Amygdala (tissue), 56 donors: ENCODE results near the gene CLIC5.
"Not testable (repeated sequence)": the region's sequence is repeated elsewhere in the genome, so short reads cannot be mapped to it uniquely, and the experiment has no call there.

ENCODE experiments used
- DNase-seq, 56 donors: peaks; one replicate each; lab custom pipeline; 2025; lab: John Stamatoyannopoulos, UW

CLIC5 gene

GRCh38 chr6:45929421-45930361 is 86.0 kb downstream of the CLIC5 start:
- no peak for DNase-seq

- DNase-seq = no peak
Measured at GRCh38 chr6:45928721-45929305, 86.8 kb downstream of the CLIC5 start.

GRCh38 chr6:45927421-45928320 is 88.0 kb downstream of the CLIC5 start:
- DNase-seq = no peak

- DNase-seq = not testable (repeated sequence)
Measured at GRCh38 chr6:45926423-45926822, 89.2 kb downstream of the CLIC5 start.

DNA sequence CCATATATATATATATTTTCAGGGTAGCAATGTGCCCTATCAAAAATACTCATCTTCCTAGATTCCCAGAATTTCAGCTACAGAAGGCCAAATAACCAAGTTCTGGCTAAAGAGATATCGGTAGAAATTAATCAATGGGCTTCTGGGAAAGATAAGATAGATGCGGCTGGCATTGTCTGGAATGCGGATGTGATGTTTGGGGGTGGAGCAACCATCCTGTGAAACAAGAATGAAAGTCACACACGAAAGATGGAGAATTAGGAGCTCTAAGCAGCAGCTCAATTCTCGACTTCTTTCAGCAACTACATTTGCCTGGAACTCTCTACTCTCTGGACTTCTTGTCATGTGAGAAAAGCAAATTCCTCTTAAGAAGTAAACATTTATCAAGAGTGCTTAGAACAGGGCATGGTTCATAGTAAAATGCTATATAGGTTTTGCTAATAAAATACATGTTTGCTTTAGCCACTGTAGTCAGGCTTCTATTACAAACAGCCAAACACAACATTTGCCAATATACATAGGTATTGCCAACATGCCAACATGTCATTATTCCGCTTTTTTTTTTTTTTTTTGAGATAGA is 90.8 kb downstream of the CLIC5 start:
- no peak for DNase-seq

DNA sequence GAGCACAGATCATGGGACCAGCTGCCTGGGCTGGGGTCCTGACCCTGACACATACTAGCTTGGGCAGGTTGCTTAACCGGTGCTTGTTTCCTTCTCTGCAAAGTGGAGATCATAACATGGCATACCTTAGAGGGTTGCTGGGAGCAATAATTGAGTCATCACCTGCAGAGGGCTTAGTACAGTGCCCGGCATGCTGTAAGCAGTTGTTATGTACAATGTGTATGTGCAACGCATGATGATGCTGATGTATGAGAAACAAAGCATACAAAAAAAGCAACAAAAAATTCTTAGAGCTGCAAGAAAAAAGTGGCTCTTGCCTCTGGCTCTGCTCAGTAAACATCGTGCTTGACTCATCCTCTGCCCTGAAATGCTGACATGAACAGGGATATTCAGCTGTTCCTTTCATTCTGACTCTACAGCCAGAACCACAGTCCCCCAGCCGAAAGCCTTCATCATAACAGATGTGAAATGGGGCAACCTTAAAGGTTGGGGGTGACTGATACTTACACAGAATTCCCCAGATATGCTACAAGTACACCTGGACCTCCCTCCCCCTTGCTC is 91.7 kb downstream of the CLIC5 start:
- DNase-seq = no peak

GRCh38 chr6:45922728-45923351 is 92.8 kb downstream of the CLIC5 start:
- peak in 50 of 56 donors; percentile 0 to 82 (median 36) for DNase-seq

GRCh38 chr6:45921691-45922281 is 93.9 kb downstream of the CLIC5 start:
- DNase-seq = peak in 1 of 56 donors; percentile 7

DNA sequence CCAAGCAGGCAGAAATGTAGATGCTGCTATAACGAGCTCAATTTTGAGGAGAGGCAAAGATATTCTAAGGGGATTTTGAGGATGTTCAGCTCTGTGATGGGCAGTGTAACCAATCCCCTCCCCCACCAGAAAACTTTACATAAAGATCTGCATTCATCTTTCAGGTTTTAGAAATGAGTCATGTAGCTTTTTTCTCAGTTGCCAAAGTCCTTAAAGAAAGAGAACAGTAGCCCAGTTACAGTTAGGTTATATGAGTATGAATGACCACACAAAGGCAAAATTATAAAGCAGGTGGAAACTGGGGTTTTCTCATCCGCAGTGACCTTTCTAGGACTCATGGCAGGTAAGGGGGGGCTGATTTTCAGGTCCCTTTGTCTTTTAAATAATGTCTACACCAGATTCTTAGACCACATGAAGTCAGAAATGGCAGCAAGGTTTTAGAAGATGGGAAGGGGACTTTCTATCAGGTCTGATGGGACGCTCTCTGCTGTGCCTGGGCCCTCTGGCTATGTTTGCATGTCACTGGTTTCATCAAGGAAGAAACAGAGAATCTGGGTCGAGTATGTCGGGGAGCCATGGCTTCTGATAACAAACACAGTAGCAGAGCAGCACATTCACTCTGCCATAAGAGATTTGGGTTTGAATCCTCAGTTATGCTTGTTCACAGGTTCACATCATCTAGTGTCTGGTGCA is 94.7 kb downstream of the CLIC5 start:
- no peak for DNase-seq

- DNase-seq = no peak
Measured at GRCh38 chr6:45917439-45917838, 98.2 kb downstream of the CLIC5 start.

DNA sequence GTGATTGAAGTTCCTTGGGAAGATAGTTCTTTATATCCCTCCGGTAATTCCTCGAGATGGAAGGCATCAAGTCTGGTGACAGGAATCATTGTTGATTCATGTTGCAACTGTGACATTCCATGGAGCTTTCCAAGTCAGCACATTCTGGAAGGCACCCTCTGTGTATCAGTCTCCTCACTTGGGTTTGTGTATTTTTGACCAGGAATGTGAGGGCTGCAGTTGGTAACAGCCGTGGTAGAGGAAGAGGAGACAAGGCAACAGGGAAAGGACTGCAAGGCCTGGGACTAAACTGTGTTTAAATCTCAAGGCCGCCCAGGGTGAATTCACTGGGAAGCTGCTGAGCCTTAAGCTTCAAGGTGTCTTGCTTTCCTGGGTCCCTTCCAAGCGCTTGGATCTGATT is 99.0 kb downstream of the CLIC5 start:
- DNase-seq = no peak

GRCh38 chr6:45915780-45916468 is 99.7 kb downstream of the CLIC5 start:
- DNase-seq = no peak

GRCh38 chr6:45911691-45912090 is 104.0 kb downstream of the CLIC5 start:
- DNase-seq = no peak

DNA sequence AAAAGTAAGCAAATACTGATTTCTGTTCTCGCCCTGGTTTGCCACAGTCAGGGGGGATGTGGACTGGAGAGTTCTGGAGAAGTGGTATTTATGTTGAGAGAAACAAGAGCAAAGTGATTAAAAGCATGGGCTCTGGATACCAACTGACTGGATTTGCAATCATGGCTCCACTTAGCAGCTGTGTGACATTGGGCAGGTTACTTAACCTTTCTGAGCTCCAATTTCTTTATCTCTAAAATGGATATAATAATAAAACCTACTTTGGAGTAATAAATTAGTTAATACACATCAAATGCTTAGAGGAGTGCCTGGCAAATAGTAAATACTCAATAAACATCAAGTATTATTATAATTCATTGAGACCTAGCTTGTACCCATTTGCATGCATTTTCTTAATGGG is 111.7 kb downstream of the CLIC5 start:
- no peak for DNase-seq

- no peak for DNase-seq
Measured at GRCh38 chr6:45902984-45903383, 112.7 kb downstream of the CLIC5 start.

DNA sequence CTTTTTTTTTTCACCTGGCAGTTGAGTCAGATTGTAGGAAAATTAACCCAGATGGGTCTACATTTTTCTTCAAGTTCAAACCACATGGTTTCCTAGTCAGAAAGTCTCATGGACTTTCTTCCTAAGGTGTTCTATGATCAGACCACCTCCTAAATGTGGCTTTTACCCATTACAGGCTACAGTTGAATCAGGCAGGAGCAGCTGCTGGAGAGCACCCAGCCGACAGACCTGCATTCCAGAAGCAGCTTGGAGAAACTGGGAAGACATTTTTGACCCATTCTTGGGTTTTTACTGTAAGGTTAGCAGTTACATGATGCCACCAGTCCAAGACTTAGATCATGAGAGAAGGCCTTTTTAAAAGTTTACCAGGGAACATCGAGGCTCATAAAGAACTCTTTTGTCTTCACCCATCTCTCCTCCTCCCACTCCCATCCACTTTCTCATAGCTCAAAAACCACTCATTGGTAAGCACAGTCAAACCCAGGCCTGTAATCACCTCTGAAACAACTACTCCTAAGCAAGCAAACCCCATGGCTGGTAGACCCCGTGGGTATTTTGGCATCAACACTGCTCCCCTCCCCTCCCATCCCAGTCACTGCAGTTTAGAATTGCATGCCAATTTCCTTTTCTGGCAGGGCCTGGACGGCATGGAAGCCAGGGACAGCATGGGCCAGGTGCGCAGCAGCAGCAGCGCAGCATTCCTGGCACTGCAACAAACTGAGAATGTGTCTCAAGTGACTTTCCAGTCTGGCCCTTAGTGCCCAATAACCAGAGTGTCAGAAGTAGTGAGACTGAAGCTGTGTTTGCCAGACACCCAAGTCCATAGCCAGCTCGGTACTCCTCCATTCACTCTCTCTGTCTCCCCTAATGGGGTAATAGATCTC is 113.7 kb downstream of the CLIC5 start:
- DNase-seq = no peak
